Pericardium fibroblast (primary cell): Measurements from ENCODE around the gene GHITM. TPM values are rescaled to one million over a fixed set of nuclear protein-coding genes. Genes with fewer than 3 reads are reported as not detected.

Experiments used
- total RNA-seq: library from RNA; depleted of rRNA; stranded (reverse); fragments of >200 nt; gene quantifications from 2 replicates; pipeline ENCODE4 v1.2.3, GENCODE V29; 2015

GHITM gene, protein sequence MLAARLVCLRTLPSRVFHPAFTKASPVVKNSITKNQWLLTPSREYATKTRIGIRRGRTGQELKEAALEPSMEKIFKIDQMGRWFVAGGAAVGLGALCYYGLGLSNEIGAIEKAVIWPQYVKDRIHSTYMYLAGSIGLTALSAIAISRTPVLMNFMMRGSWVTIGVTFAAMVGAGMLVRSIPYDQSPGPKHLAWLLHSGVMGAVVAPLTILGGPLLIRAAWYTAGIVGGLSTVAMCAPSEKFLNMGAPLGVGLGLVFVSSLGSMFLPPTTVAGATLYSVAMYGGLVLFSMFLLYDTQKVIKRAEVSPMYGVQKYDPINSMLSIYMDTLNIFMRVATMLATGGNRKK
- total RNA-seq, result 117 and 124 TPM in 2 replicates

GRCh38 chr10:84139126-84140035 lies at the start of gene GHITM:
GHITM (plus strand) TSS chr10:84139509; CDS start chr10:84141501, 1,992 bp downstream.

GRCh38 chr10:84173501-84173929 lies 34.2 kb downstream of the GHITM start, which contains the start of gene GPR15LG:
GPR15LG (plus strand) TSS chr10:84173801; CDS start chr10:84173852, 51 bp downstream.

DNA sequence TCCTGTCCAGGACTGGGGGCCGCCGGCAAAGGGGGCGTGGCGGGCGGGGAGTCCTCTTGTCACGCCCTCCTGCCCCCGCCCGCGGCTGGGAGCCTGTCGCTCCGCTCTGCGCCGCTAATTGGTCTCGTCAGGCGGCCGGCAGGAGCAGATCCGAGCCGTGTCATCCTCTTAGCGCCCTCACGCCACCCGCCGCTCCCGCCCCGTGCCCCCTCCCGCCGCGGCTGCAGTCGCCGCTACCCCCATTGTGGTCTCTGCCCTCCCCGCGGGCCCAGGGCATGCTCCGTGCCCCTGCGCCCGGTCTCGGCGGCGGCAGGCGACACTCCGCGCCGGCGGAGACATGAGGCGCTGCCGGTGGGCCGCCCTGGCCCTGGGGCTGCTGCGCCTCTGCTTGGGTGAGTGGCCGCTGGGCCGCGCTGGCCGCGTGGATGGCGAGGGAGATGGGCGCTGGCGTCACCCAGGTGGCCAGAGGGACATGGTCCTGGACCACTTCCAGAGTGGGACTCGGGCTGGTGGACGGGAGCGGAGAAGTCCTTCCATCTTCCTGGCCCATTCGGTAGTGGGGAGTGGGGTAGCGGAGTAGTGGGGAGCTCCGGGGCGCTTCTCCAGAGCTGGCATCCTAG lies 55.2 kb downstream of the GHITM start, which contains the start of gene CDHR1:
TSS of gene CDHR1 (plus strand) at position 114 of the 620 bp plus-strand sequence. CDS start at position 338, 224 bp downstream.

Other genes with a start within 250 kb of the GHITM start
- gene GPR15LG, start 34.3 kb downstream of the GHITM start, total RNA-seq, result not detected in 2 replicates
- gene CDHR1, start 55.0 kb downstream of the GHITM start, total RNA-seq, result 0.26 and 0.35 TPM in 2 replicates
- not detected in 2 replicates for gene LRIT2, start 86.0 kb downstream of the GHITM start, total RNA-seq
- gene LRIT1, start 102.0 kb downstream of the GHITM start, total RNA-seq, result not detected in 2 replicates
- not detected in 2 replicates for gene RGR, start 105.5 kb downstream of the GHITM start, total RNA-seq
- 21.0 and 22.3 TPM in 2 replicates for gene CCSER2, start 189.1 kb downstream of the GHITM start, total RNA-seq